Measurements from ENCODE around the gene ITIH1. TPM values are rescaled to one million over a fixed set of nuclear protein-coding genes. Genes with fewer than 3 reads are reported as not detected.
A peak's percentile ranks its signal among the peaks of the same experiment; 100 is the strongest.

ITIH1 gene
- total RNA-seq, 1 experiment from 2014 or later = not detected

- Histone ChIP-seq H3K36me3 (replicated peaks; ENCODE audit: control insufficient read depth, insufficient read depth, low read length) (no peaks in the 10 kb centered on the region), H3K4me3 (ENCODE audit: insufficient read depth, low read depth, low read length) (no peak overlapping the region), H3K27me3 (ENCODE audit: control insufficient read depth, insufficient read depth, low read length) (no peaks in the 10 kb centered on the region)
- DNase-seq = no peak
These were observed 2.6 kb downstream of the ITIH1 start for GRCh38 chr3:52779837-52780585.

GRCh38 chr3:52781741-52782140 lies 4.3 kb downstream of the ITIH1 start:
- Histone ChIP-seq H3K36me3 (replicated peaks; ENCODE audit: control insufficient read depth, insufficient read depth, low read length) (no peaks in the 10 kb centered on the region), H3K27me3 (ENCODE audit: control insufficient read depth, insufficient read depth, low read length) (no peaks in the 10 kb centered on the region), H3K4me3 (ENCODE audit: insufficient read depth, low read depth, low read length) (no peak overlapping the region)
- DNase-seq = peak; percentile 21

- peak; percentile 45 for DNase-seq
- no peaks in the 10 kb centered on the region for H3K36me3 ChIP-seq (replicated peaks; ENCODE audit: control insufficient read depth, insufficient read depth, low read length)
- H3K27me3 ChIP-seq (ENCODE audit: control insufficient read depth, insufficient read depth, low read length) = no peaks in the 10 kb centered on the region
- H3K4me3 ChIP-seq (ENCODE audit: insufficient read depth, low read depth, low read length) = no peak overlapping the region
These were observed 5.2 kb downstream of the ITIH1 start for GRCh38 chr3:52782412-52783210.

GRCh38 chr3:52783211-52783555 lies 5.8 kb downstream of the ITIH1 start:
- no peak for DNase-seq
- Histone ChIP-seq H3K36me3 (replicated peaks; ENCODE audit: control insufficient read depth, insufficient read depth, low read length) (no peaks in the 10 kb centered on the region), H3K27me3 (ENCODE audit: control insufficient read depth, insufficient read depth, low read length) (no peaks in the 10 kb centered on the region), H3K4me3 (ENCODE audit: insufficient read depth, low read depth, low read length) (no peak overlapping the region)

DNA sequence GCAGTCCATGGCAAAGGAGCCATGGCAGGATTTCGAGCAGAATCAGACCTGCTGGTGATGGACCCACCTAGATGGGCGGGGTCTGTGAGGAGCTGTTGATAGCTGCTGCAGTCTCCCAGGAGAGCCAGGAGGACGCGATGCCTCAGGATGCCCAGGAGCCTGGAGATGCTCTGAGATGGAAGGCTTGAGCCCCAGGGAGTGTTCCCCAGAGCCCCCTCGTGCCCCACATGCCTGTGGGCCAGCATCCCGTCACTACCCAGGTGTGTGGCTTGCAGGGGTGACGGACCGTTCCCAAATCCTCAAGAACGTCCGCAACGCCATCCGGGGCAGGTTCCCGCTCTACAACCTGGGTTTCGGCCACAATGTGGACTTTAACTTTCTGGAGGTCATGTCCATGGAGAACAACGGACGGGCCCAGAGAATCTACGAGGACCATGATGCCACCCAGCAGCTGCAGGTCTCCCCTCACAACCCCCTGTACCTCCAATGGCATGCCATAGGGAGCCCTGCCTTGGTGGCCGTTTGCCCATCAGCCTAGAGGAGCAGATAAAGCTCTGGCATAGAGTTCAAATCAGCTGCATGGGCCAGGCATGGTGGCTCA lies 6.7 kb downstream of the ITIH1 start:
- H3K27me3 ChIP-seq (ENCODE audit: control insufficient read depth, insufficient read depth, low read length) = no peaks in the 10 kb centered on the region
- no peak overlapping the region for H3K4me3 ChIP-seq (ENCODE audit: insufficient read depth, low read depth, low read length)
- DNase-seq = no peak
- H3K36me3 ChIP-seq (replicated peaks; ENCODE audit: control insufficient read depth, insufficient read depth, low read length) = no peaks in the 10 kb centered on the region

- no peak for DNase-seq
- Histone ChIP-seq H3K4me3 (ENCODE audit: insufficient read depth, low read depth, low read length) (no peak overlapping the region), H3K36me3 (replicated peaks; ENCODE audit: control insufficient read depth, insufficient read depth, low read length) (no peaks in the 10 kb centered on the region), H3K27me3 (ENCODE audit: control insufficient read depth, insufficient read depth, low read length) (no peaks in the 10 kb centered on the region)
These were observed 7.7 kb downstream of the ITIH1 start for GRCh38 chr3:52784931-52785590.

- H3K4me3 ChIP-seq (ENCODE audit: insufficient read depth, low read depth, low read length) = no peak overlapping the region
- no peaks in the 10 kb centered on the region for H3K27me3 ChIP-seq (ENCODE audit: control insufficient read depth, insufficient read depth, low read length)
- no peak for DNase-seq
- no peaks in the 10 kb centered on the region for H3K36me3 ChIP-seq (replicated peaks; ENCODE audit: control insufficient read depth, insufficient read depth, low read length)
These were observed 9.2 kb downstream of the ITIH1 start for GRCh38 chr3:52786330-52787215.

GRCh38 chr3:52787246-52787645 lies 9.8 kb downstream of the ITIH1 start:
- Histone ChIP-seq H3K36me3 (replicated peaks; ENCODE audit: control insufficient read depth, insufficient read depth, low read length) (no peaks in the 10 kb centered on the region), H3K27me3 (ENCODE audit: control insufficient read depth, insufficient read depth, low read length) (no peaks in the 10 kb centered on the region), H3K4me3 (ENCODE audit: insufficient read depth, low read depth, low read length) (no peak overlapping the region)
- DNase-seq = peak; percentile 38

GRCh38 chr3:52787672-52788625 lies 10.6 kb downstream of the ITIH1 start:
- Histone ChIP-seq H3K4me3 (ENCODE audit: insufficient read depth, low read depth, low read length) (no peak overlapping the region), H3K36me3 (replicated peaks; ENCODE audit: control insufficient read depth, insufficient read depth, low read length) (no peaks in the 10 kb centered on the region), H3K27me3 (ENCODE audit: control insufficient read depth, insufficient read depth, low read length) (no peaks in the 10 kb centered on the region)
- DNase-seq = peak; percentile 65

DNA sequence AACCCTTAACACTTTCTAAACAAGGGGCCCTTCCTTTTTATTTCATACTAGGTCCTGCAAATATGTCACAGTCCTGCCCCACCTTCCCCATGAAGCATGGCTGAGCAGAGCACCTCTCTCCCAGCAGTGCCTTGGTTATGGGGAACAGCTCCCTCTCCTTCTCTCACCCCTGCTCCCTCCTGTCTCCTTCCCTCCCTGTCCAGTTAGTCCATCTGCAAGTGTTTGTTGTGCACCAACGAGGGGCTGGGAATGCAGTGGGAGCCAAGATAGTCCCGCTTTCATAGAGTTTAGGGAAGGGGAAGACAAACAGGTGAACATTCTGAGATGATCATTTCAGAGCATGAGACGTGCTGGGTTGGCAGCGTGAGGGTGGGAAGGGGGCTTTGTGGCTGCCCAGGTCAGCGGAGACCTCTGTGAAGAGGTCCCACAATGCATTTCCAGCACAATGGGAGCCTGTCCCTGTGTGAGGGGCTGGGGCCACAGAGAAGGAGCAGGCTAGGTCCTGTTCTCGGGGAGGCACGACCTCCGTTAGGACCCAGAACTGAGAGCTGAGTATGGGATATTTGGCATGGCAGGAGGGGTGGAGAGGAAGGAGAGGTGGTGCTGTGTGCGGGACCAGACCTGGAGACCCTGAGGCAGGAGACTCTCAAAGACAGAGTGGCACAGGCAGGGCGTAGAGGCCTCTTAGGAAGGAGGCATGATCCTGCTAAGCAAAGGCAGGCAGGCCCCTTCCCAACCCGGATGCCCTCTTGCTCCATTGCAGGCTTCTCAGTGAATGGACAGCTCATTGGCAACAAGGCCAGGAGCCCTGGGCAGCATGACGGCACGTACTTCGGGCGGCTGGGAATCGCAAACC lies 11.7 kb downstream of the ITIH1 start:
- no peak for DNase-seq
- H3K36me3 ChIP-seq (replicated peaks; ENCODE audit: control insufficient read depth, insufficient read depth, low read length) = no peaks in the 10 kb centered on the region
- H3K4me3 ChIP-seq (ENCODE audit: insufficient read depth, low read depth, low read length) = no peak overlapping the region
- no peaks in the 10 kb centered on the region for H3K27me3 ChIP-seq (ENCODE audit: control insufficient read depth, insufficient read depth, low read length)

DNA sequence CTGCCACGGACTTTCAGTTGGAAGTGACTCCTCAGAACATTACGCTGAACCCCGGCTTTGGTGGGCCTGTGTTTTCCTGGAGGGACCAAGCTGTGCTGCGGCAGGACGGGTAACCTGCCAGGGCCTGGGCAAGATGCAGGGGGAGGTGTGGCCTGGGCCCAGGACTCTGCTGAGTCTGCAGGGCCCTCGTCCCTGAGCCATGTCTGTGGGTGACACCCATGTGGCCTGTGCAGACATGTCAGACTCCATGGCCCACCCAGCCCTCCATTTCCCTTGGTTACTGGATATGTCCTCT lies 12.3 kb downstream of the ITIH1 start:
- H3K4me3 ChIP-seq (ENCODE audit: insufficient read depth, low read depth, low read length) = no peak overlapping the region
- H3K36me3 ChIP-seq (replicated peaks; ENCODE audit: control insufficient read depth, insufficient read depth, low read length) = no peaks in the 10 kb centered on the region
- no peaks in the 10 kb centered on the region for H3K27me3 ChIP-seq (ENCODE audit: control insufficient read depth, insufficient read depth, low read length)
- DNase-seq = no peak

GRCh38 chr3:52790337-52790736 lies 12.9 kb downstream of the ITIH1 start:
- H3K4me3 ChIP-seq (ENCODE audit: insufficient read depth, low read depth, low read length) = no peak overlapping the region
- peak; percentile 34 for DNase-seq
- no peaks in the 10 kb centered on the region for H3K36me3 ChIP-seq (replicated peaks; ENCODE audit: control insufficient read depth, insufficient read depth, low read length)
- H3K27me3 ChIP-seq (ENCODE audit: control insufficient read depth, insufficient read depth, low read length) = no peaks in the 10 kb centered on the region

Data from H7 (cell line).